ENCODE results near the gene IL15RA. TPM values are rescaled to one million over a fixed set of nuclear protein-coding genes. Genes with fewer than 3 reads are reported as not detected.

The IL15RA gene
- total and polyA plus RNA-seq, 10 of the 15 experiments (the other 5 are each of a cell fraction or from before 2014, with no cell fraction given) = 2.0 to 14.8 (median 12.1) TPM

DNA sequence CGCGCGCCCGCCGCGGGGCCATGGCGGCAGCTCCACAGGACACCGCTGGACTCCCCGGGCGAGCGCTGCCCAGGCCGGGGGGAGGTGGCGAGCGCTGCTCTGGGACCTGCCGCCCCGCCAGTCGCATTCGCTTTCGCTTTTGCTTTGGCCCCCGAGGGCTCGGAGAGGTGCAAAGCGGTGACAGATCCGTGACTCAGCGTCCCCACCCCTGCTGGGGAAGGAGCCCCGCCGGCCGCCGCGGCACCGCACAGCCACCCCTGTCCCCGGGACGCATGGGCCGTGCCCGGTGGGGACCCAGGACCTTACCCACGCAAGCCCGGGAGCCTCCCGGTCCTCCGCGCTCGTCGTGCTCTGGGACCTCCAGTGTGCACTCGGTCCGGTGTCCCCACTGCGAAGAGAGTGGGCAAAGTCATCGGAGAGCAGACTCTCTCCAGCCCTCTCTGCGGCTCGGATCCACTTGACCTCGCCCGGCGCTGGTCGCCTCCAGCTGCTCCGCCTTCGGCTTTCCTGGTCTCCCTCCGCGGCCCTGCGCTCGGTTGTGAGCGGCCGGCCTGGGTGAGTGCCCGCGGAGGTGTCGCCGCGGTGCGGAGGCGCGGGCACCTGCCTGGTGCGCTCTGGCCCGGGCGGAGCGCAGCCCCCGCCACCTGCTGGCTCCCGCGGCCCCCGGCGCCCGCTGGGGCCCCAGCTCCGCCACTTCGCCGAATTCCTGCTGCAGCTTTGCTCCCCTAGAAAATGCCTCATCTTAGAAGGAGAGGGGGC is at the start of gene IL15RA (continued):
- TF ChIP-seq, protein P1, sequence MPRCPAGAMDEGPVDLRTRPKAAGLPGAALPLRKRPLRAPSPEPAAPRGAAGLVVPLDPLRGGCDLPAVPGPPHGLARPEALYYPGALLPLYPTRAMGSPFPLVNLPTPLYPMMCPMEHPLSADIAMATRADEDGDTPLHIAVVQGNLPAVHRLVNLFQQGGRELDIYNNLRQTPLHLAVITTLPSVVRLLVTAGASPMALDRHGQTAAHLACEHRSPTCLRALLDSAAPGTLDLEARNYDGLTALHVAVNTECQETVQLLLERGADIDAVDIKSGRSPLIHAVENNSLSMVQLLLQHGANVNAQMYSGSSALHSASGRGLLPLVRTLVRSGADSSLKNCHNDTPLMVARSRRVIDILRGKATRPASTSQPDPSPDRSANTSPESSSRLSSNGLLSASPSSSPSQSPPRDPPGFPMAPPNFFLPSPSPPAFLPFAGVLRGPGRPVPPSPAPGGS (IDR thresholded peaks at IDR 0.05; ENCODE audit: borderline replicate concordance, insufficient read depth, low read depth, low read length, poor library complexity, severe bottlenecking) = no peak
- no peak for TF ChIP-seq GABPA (IDR thresholded peaks at IDR 0.05; ENCODE audit: low read depth)
- TF ChIP-seq HDGF (IDR thresholded peaks at IDR 0.05) = peak; percentile 64; the same call in 1 of the 2 replicates
- TF ChIP-seq, protein P2, sequence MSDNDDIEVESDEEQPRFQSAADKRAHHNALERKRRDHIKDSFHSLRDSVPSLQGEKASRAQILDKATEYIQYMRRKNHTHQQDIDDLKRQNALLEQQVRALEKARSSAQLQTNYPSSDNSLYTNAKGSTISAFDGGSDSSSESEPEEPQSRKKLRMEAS (IDR thresholded peaks at IDR 0.05; ENCODE audit: low read depth, low read length) = peak; percentile 34; the same call in 1 of the 2 replicates
- TF ChIP-seq BACH1 (IDR thresholded peaks at IDR 0.05; ENCODE audit: borderline replicate concordance) = peak; percentile 88
- peak; percentile 21; the same call in 1 of the 2 replicates for TF ChIP-seq RAD21 (IDR thresholded peaks at IDR 0.05; ENCODE audit: insufficient read depth, low read depth, low read length)
- TF ChIP-seq ZNF274 (IDR thresholded peaks at IDR 0.05; ENCODE audit: insufficient read depth, insufficient read length) = no peak
- TF ChIP-seq, protein P3, sequence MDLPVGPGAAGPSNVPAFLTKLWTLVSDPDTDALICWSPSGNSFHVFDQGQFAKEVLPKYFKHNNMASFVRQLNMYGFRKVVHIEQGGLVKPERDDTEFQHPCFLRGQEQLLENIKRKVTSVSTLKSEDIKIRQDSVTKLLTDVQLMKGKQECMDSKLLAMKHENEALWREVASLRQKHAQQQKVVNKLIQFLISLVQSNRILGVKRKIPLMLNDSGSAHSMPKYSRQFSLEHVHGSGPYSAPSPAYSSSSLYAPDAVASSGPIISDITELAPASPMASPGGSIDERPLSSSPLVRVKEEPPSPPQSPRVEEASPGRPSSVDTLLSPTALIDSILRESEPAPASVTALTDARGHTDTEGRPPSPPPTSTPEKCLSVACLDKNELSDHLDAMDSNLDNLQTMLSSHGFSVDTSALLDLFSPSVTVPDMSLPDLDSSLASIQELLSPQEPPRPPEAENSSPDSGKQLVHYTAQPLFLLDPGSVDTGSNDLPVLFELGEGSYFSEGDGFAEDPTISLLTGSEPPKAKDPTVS (IDR thresholded peaks at IDR 0.05; ENCODE audit: low read depth, low read length) = no peak
- no peak for TF ChIP-seq MEF2B (IDR thresholded peaks at IDR 0.05; ENCODE audit: partially characterized antibody, poor library complexity, severe bottlenecking)
- TF ChIP-seq RCOR1 (conservative IDR thresholded peaks at IDR 0.05; ENCODE audit: low read depth, low read length) = no peak
- peak; percentile 20; the same call in 1 of the 2 replicates for TF ChIP-seq CREB1 (IDR thresholded peaks at IDR 0.05; ENCODE audit: low read depth)
- TF ChIP-seq RFX5 (IDR thresholded peaks at IDR 0.05; ENCODE audit: low read depth, low read length) = no peak
- no peak for TF ChIP-seq NR2F1 (conservative IDR thresholded peaks at IDR 0.05)
- TF ChIP-seq SIX5 (IDR thresholded peaks at IDR 0.05; ENCODE audit: low read depth, low read length, severe bottlenecking) = no peak
- TF ChIP-seq PAX8 (IDR thresholded peaks at IDR 0.05) = no peak
- no peak for TF ChIP-seq EZH2 (IDR thresholded peaks at IDR 0.05; ENCODE audit: borderline replicate concordance, control insufficient read depth, low read depth, low read length)
- TF ChIP-seq ZNF622 (IDR thresholded peaks at IDR 0.05) = no peak
- TF ChIP-seq, protein P4, sequence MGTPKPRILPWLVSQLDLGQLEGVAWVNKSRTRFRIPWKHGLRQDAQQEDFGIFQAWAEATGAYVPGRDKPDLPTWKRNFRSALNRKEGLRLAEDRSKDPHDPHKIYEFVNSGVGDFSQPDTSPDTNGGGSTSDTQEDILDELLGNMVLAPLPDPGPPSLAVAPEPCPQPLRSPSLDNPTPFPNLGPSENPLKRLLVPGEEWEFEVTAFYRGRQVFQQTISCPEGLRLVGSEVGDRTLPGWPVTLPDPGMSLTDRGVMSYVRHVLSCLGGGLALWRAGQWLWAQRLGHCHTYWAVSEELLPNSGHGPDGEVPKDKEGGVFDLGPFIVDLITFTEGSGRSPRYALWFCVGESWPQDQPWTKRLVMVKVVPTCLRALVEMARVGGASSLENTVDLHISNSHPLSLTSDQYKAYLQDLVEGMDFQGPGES (IDR thresholded peaks at IDR 0.05) = no peak
- TF ChIP-seq, protein P5, sequence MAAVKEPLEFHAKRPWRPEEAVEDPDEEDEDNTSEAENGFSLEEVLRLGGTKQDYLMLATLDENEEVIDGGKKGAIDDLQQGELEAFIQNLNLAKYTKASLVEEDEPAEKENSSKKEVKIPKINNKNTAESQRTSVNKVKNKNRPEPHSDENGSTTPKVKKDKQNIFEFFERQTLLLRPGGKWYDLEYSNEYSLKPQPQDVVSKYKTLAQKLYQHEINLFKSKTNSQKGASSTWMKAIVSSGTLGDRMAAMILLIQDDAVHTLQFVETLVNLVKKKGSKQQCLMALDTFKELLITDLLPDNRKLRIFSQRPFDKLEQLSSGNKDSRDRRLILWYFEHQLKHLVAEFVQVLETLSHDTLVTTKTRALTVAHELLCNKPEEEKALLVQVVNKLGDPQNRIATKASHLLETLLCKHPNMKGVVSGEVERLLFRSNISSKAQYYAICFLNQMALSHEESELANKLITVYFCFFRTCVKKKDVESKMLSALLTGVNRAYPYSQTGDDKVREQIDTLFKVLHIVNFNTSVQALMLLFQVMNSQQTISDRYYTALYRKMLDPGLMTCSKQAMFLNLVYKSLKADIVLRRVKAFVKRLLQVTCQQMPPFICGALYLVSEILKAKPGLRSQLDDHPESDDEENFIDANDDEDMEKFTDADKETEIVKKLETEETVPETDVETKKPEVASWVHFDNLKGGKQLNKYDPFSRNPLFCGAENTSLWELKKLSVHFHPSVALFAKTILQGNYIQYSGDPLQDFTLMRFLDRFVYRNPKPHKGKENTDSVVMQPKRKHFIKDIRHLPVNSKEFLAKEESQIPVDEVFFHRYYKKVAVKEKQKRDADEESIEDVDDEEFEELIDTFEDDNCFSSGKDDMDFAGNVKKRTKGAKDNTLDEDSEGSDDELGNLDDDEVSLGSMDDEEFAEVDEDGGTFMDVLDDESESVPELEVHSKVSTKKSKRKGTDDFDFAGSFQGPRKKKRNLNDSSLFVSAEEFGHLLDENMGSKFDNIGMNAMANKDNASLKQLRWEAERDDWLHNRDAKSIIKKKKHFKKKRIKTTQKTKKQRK (IDR thresholded peaks at IDR 0.05; ENCODE audit: low read depth, low read length) = no peak
- no peak for TF ChIP-seq NRF1 (conservative IDR thresholded peaks at IDR 0.05; ENCODE audit: low read depth, low read length)
- no peak for TF ChIP-seq BRCA1 (IDR thresholded peaks at IDR 0.05; ENCODE audit: low read depth, low read length)
- peak; percentile 71 for TF ChIP-seq NBN (IDR thresholded peaks at IDR 0.05)
- TF ChIP-seq KDM1A (IDR thresholded peaks at IDR 0.05; ENCODE audit: borderline replicate concordance) = no peak
- no peak for TF ChIP-seq MYB (IDR thresholded peaks at IDR 0.05; ENCODE audit: borderline replicate concordance, low read depth, low read length)

Measured in GM12878 (cell line).